Psoas muscle (tissue), 8 donors: Measurements from ENCODE around the gene GPR157. TPM values are rescaled to one million over a fixed set of nuclear protein-coding genes. Genes with fewer than 3 reads are reported as not detected.

Source experiments
- ATAC-seq, 4 donors: fragments of 200-7000 bp; cut with Tn5 transposase; one replicate each; pipeline ENCODE4 v1.9.1; 2020; ENCODE audit warnings: moderate library complexity in 3 of 4, mild to moderate bottlenecking in 2 of 4
- DNase-seq, 2 donors: peaks; one replicate each; pipeline ENCODE4 v3.0.0-alpha.2; 2020
- H3K27ac ChIP-seq: fragments of 200-600 bp; one replicate; pipeline ENCODE4 v1.8.0; 2022
- H3K27me3 ChIP-seq, 3 donors: fragments of 200-600 bp in 1 of 3; one replicate each; pipeline versions ENCODE4 v1.6.1 to v1.8.0; 2013 to 2022; ENCODE audit warnings: low read length in 2 of 3, mild to moderate bottlenecking in 2 of 3, moderate library complexity in 1 of 3; ENCODE audit not compliant: insufficient read depth in 3 of 3
- H3K36me3 ChIP-seq, 2 donors: fragments of 200-600 bp in 1 of 2; one replicate each; pipeline versions ENCODE4 v1.6.1 to v1.8.0; 2013 to 2022; ENCODE audit warnings: low read depth in 1 of 2, mild to moderate bottlenecking in 1 of 2, moderate library complexity in 1 of 2; ENCODE audit not compliant: insufficient read depth in 1 of 2
- H3K4me1 ChIP-seq: fragments of 200-600 bp; one replicate; pipeline ENCODE4 v1.8.0; 2022
- H3K4me3 ChIP-seq: fragments of 200-600 bp; one replicate; pipeline ENCODE4 v1.8.0; 2022; ENCODE audit warnings: mild to moderate bottlenecking
- H3K9me3 ChIP-seq: fragments of 200-600 bp; one replicate; pipeline ENCODE4 v1.8.0; 2022
- WGBS, 3 donors: extraction: QIAGEN DNeasy Blood & Tissue Kit; methylation state at CpG; one replicate each; pipeline versions ENCODE4 v1.1.6 to v1.1.7; 2013; 5-methylcytosine and 5-hydroxymethylcytosine counted together
- intact Hi-C, 2 donors: fragments of 100-400 bp; cut with DNase I; formaldehyde crosslinking; loops; one replicate each; pipeline versions ENCODE4 v1.11.0 to v1.14.2; 2022
- polyA plus RNA-seq, 3 donors: library from polyadenylated mRNA; stranded (reverse); fragments of 200-250 nt; gene quantifications; one replicate each; pipeline ENCODE4 v1.2.3, GENCODE V29; 2013
- total RNA-seq, 4 donors: library from RNA; stranded (reverse); fragmentation: NEBNext Ultra II Directional in 2 of 4; extraction: Animal tissue kit (Norgen Biotek cat#: 25700) in 2 of 4; gene quantifications; one replicate each; pipeline versions ENCODE4 v1.2.1 to v1.2.4, GENCODE V29; 2021 to 2023
- TF ChIP-seq, protein P1 (sequence below): fragments of 200-600 bp; IDR thresholded peaks from one replicate; pipeline ENCODE4 v1.8.0; 2022; ENCODE audit warnings: antibody characterized with exemption
- donor health status: healthy with polysubstance abuse.
- donor health status: DM: no; HTN: no; CAD: no; lungs with moderate emphysema.
- donor health status: Bipolar disorder and iron deficiency.
- donor health status: healthy.
- donor health status: DM: yes; HTN: yes; CAD: no.
- donor health status: DM: no; HTN: no; CAD: no.
- donor health status: DM: no; HTN: no; CAD: no.
- donor health status: DM: yes; HTN: yes; CAD: no.

GPR157 gene
- total and polyA plus RNA-seq, 7 donors = 11.6 to 49.5 (median 21.6) TPM

DNA sequence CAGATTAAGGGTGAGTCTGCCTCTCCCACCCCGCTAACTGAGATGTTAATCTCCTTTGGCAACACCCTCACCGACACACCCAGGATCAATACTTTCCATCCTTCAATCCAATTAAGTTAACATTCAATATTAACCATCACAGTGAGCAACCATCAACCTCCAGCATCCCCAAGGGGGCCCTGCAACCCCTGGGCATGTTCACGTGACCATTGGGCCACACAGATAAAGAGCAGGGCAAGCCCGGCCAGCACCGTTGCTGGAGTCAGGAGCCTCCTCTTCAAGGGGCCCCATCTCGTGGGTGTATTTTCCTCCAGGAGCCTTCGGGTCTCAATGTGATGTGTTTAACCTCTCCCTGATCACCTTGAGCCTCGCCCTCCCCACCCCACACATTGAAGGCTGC is 8.0 kb upstream of the GPR157 start:
- H3K36me3 ChIP-seq = no peaks in the 10 kb centered on the region
- 77 to 82% (median 82%) methylated on average over 8 of the region's 8 CpGs for WGBS, 3 donors
- no peaks in the 10 kb centered on the region for H3K9me3 ChIP-seq
- ATAC-seq (no peak), DNase-seq (no peak)
- no peak overlapping the region for H3K4me3 ChIP-seq
- H3K4me1 ChIP-seq = no peaks in the 10 kb centered on the region
- TF ChIP-seq, protein P1, sequence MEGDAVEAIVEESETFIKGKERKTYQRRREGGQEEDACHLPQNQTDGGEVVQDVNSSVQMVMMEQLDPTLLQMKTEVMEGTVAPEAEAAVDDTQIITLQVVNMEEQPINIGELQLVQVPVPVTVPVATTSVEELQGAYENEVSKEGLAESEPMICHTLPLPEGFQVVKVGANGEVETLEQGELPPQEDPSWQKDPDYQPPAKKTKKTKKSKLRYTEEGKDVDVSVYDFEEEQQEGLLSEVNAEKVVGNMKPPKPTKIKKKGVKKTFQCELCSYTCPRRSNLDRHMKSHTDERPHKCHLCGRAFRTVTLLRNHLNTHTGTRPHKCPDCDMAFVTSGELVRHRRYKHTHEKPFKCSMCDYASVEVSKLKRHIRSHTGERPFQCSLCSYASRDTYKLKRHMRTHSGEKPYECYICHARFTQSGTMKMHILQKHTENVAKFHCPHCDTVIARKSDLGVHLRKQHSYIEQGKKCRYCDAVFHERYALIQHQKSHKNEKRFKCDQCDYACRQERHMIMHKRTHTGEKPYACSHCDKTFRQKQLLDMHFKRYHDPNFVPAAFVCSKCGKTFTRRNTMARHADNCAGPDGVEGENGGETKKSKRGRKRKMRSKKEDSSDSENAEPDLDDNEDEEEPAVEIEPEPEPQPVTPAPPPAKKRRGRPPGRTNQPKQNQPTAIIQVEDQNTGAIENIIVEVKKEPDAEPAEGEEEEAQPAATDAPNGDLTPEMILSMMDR = no peak
- no peak overlapping the region for H3K27ac ChIP-seq
- H3K27me3 ChIP-seq = no peaks in the 10 kb centered on the region
- intact Hi-C loops = loop anchor here in 1 of 2 donors (5.0 kb wide), 1 partner anchor 40 kb away; no protein-coding TSS in a partner anchor

DNA sequence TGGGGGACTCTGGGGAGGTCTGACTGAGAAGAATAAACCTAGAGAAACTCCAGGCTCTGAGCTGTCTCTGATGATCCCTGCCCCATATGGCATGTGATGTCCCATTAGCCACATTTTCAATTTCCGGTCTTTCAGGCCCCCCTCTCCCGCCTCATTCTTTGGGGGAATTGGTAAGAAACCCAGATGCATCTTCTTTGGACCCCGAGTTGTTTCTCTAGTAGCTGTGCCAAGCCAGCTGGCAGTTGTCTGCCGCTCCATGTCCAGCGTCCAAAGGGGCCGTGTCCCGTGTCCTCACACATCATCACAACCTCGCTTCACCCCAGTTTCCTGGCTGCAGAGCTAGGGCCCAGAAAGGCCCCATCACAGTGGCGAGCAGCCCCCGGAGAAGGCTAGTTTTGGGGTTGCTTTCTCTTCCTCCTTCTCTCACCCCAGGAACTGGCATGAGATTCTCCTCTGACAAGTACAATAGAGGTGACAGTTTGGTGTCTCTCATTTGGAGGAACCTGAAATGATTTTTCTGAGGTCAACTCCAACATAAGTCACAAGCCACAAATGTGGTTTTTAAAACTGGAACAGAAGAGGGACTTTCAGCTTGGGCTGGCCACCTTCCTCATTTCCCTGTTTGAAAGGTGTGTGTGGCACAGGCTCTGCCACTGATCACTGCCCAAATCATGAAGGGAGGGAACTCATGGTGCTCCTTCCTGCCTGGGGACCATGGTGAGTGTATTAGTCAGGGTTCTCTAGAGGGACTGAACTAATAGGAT is 6.4 kb upstream of the GPR157 start:
- peak in 1 of 4 donors; percentile 39 for ATAC-seq
- H3K27me3 ChIP-seq = no peaks in the 10 kb centered on the region
- intact Hi-C loops = loop anchor here in 1 of 2 donors (5.0 kb wide), 1 partner anchor 42 kb away; no protein-coding TSS in a partner anchor
- no peaks in the 10 kb centered on the region for H3K36me3 ChIP-seq
- DNase-seq = no peak
- 27 to 30% (median 29%) methylated on average over 10 of the region's 10 CpGs for WGBS, 3 donors
- H3K27ac ChIP-seq = no peak overlapping the region
- no peak overlapping the region for H3K4me3 ChIP-seq
- TF ChIP-seq, protein P1 = no peak
- H3K4me1 ChIP-seq = no peaks in the 10 kb centered on the region
- H3K9me3 ChIP-seq = no peaks in the 10 kb centered on the region

DNA sequence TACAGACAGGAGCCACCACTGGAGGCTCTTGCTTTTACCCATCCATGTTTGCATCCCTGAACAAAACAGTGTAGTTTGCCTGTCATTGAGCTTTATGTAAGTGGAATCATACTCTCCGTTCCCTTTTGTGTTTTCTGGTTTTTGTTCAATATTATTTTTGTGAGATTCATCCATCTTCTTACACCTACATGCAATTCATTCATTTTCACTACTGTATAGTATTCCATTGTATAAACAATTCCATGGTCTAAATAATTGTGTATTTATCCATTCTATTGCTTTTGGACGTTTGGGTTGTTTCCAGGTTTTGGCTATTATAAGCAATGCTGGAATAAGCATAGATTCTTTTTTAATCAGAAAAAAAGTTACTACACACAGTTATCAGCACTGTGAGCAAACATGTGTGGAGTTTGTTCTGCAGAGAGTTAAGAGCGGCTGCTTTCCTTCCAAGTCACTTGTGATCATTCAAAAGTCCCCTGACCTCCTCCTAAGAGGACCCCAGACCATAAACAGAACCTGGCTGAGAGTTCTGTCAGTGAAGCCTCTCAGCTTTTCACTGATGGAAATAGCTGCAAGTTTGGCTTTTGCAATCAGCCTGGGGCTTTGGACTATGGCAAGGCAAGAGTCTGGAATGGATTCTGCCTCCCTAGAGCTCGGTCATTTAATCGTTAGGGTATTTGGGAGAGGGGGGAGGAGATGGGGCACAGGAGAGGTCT is 5.1 kb upstream of the GPR157 start:
- intact Hi-C loops = no loop called here
- Histone ChIP-seq H3K9me3 (no peaks in the 10 kb centered on the region), H3K27ac (no peak overlapping the region), H3K4me3 (no peak overlapping the region), H3K4me1 (no peaks in the 10 kb centered on the region), H3K27me3 (no peaks in the 10 kb centered on the region), H3K36me3 (no peaks in the 10 kb centered on the region)
- WGBS, 3 donors = 43 to 52% (median 43%) methylated on average over 5 of the region's 5 CpGs
- ATAC-seq (no peak), DNase-seq (no peak)
- TF ChIP-seq, protein P1 = no peak

DNA sequence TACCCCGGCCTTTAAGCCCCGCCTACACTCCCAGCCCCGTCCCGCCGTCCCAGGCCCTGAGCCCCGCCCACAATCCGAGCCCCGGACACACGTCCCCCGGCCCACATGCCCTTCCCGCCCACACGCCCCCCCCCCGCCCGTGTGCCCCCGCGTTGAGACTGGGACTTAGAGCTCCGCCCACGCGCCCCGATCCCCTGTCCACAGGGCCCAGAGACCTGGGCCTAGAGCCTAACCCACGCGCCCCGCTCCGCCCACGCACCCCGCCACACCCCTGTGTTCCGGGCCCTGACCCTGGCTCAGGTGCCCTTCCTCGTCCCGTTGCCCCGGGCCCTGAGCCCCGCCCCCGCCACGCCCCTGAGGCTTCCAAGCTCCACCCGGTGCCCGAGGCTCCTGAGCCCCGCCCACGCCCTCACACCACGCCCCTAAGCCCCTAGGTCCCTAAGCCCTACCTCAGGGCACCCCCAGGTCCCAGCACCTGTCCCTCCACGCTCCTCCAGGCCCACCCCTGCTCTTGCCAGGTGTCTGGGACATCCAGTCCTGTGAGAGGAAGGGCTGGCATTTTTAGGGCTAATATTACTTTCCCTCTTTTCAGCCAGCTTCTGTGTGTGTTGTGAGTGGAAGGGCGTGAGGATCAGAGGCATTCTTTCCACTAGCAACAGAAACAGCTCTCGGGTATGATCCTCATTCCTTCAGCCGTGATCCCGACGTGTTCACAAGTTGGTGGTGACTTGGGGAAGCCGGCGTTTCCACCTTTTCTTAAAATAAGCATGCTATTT is 552 bp upstream of the GPR157 start:
- intact Hi-C loops = loop anchor here in 1 of 2 donors (5.0 kb wide), 1 partner anchor 103 kb away; the partner anchor contains the start of gene H6PD
- H3K9me3 ChIP-seq = no peaks in the 10 kb centered on the region
- 3 to 6% (median 3%) methylated on average over 15 to 46 of the region's 46 CpGs for WGBS, 3 donors
- DNase-seq (peak; percentile 88 to 92), ATAC-seq (peak; percentile 66 to 74 (median 68))
- H3K27me3 ChIP-seq = no peaks in the 10 kb centered on the region
- peak overlapping the region; percentile 93 for H3K27ac ChIP-seq
- TF ChIP-seq, protein P1 = no peak
- H3K36me3 ChIP-seq = no peaks in the 10 kb centered on the region
- peak overlapping the region; percentile 87 for H3K4me3 ChIP-seq
- H3K4me1 ChIP-seq = peaks cover 30% of the 10 kb centered on the region
